Fibroblast of the aortic adventitia (primary cell): Measurements from ENCODE around the gene BCHE. TPM values are rescaled to one million over a fixed set of nuclear protein-coding genes. Genes with fewer than 3 reads are reported as not detected.
A peak's percentile ranks its signal among the peaks of the same experiment; 100 is the strongest.

Experiments used
- DNase-seq: peaks from one replicate; pipeline ENCODE4 v3.0.0-alpha.2; 2010; ENCODE audit warnings: low read depth
- H3K4me3 ChIP-seq: 2 replicates; pipeline ENCODE4 v1.5.1; 2011; ENCODE audit warnings: low read depth, mild to moderate bottlenecking, control low read depth, low read length, moderate library complexity
- total RNA-seq: library from RNA; depleted of rRNA; stranded (reverse); fragments of >200 nt; gene quantifications from 2 replicates; pipeline ENCODE4 v1.2.3, GENCODE V29; 2012; ENCODE audit warnings: low replicate concordance
- TF ChIP-seq, protein P1 (sequence below): IDR thresholded peaks from 2 replicates; pipeline ENCODE4 v1.5.1; 2011; ENCODE audit warnings: mild to moderate bottlenecking, low read length, control low read depth, inconsistent platforms; ENCODE audit not compliant: insufficient read depth

The BCHE gene
- 5.7 and 76.2 TPM in 2 replicates for total RNA-seq

DNA sequence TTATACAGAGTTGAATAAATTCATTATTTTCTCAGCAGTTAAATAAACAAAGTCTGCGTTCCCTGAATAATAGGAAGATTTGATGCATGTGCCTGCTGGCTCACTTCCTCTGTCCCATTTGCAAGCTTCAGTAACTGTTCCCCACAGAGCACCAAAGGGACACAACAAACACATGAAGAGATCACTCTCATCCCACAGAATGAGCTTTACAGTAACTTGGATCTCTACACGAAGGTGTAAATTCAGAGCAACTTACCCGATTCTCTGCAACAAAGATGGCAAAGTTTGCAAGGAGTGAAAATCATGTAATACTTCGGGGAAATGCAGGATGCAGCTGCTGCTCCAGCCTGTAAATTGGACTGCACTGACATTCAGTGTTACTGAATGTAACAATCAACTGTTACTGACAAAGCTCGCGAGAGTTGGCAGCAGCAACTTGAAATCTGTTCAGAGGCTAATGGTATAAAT, at the start of gene BCHE:
Gene BCHE (minus strand): TSS at position 366 of the 468 bp plus-strand sequence. CDS start 6,390 bp downstream, outside the sequence.
- peak within 1 kb of the TSS; percentile 51 for H3K4me3 ChIP-seq
- DNase-seq, result peak; percentile 72
- TF ChIP-seq, protein P1, sequence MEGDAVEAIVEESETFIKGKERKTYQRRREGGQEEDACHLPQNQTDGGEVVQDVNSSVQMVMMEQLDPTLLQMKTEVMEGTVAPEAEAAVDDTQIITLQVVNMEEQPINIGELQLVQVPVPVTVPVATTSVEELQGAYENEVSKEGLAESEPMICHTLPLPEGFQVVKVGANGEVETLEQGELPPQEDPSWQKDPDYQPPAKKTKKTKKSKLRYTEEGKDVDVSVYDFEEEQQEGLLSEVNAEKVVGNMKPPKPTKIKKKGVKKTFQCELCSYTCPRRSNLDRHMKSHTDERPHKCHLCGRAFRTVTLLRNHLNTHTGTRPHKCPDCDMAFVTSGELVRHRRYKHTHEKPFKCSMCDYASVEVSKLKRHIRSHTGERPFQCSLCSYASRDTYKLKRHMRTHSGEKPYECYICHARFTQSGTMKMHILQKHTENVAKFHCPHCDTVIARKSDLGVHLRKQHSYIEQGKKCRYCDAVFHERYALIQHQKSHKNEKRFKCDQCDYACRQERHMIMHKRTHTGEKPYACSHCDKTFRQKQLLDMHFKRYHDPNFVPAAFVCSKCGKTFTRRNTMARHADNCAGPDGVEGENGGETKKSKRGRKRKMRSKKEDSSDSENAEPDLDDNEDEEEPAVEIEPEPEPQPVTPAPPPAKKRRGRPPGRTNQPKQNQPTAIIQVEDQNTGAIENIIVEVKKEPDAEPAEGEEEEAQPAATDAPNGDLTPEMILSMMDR, result no peak

DNA sequence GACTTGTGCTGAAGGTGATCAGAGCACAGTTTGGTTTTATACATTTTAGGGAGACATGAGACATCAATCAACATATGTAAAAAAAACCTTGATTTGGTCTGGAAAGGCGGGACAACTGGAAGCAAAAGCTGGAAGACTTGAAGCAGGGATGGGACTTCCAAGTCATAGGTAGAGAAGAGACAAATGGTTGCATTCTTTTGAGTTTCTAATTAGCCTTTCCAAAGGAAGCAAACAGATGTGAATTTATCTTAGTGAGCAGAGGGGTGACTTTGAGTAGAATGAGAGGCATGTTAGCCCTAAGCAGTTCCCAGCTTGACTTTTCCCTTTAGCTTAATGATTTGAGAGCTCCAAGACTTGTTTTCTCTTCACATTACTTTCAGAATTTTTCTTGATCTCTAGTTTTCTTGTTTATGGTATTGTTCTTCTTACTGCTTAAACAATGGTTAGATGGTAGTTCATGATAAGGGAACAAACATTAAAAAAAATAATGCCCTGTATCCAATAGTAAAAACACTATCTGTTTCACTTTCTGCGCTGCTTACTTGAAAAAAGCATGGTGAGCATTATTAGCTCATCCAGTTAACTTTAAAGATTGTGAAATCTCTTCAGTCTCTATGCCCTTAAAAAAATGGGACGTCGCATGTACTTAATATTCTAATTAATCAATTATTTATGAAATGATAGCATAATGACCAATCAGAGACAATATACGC, 48.5 kb upstream of the BCHE start:
- no peak for DNase-seq
- TF ChIP-seq, protein P1, result no peak

GRCh38 chr3:165884518-165884917, 47.3 kb upstream of the BCHE start:
- DNase-seq, result no peak
- no peak overlapping the region for H3K4me3 ChIP-seq
- TF ChIP-seq, protein P1, result no peak

More for the DNA sequence above, 48.5 kb upstream of the BCHE start:
- H3K4me3 ChIP-seq, result no peak overlapping the region

DNA sequence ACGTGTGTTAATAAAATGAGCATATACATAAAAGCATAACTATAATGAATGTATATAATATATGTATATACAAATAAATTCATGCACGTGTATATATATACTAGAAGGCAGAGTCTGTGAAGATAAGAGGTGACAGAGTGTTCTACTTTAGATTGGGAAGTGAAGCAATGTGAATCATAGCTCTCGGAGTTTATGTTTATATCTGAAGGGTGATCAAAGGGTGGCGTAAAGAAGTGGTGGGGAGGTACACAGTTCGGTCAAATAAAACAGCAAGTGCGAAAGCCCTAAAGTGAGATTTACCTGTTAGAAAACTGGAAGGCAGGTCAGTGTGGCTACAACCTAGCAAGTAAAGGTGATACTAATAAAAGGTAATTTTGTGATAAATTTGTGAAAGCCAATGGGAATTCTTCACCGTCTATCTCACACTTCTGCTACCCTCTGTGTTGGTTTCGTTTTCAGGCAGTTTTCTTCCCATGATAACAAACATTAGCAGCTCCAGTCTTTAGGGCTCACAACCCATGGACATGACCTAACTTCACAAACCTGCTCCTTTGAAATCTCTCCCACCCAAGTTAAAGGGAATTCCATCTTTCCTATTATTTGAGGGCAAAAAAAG, 46.7 kb upstream of the BCHE start:
- TF ChIP-seq, protein P1, result no peak
- DNase-seq, result no peak
- H3K4me3 ChIP-seq, result no peak overlapping the region

DNA sequence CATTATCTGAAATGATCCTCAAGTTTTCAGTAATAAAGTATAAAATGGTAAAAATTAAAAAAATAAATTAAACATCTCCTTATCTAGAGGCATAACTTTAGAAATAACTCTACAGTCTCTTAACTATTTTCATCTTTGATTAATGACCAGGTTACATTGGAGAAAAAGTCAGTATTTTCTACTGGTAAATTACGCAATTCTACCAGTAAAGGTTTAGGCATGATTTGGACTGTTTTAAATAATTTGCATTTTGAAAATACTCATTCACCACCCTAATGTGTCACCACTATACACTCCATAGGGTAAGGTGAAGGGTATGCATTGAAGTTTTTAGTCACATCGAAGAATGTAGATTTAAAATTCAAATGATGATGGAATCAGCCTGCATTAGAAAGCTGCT, 45.9 kb upstream of the BCHE start:
- DNase-seq, result no peak
- TF ChIP-seq, protein P1, result no peak
- no peak overlapping the region for H3K4me3 ChIP-seq

DNA sequence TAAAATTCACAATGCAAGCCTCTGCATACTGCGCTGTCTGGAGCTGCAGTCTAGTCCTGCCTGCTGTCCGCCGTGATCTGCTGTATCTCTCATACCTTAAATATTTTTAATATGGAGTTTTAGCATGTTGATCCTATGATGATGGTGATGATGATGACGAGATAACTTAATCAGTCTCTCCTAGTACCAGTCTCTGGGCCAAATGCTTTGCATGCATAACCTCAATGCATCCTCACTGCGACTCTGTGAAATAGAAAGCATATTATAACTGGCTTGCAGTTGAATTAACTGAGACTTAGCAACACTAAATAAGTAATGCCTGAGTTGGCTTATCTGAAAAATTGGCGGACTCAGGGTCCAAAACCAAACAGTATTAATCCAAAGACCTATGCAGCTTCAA, 38.4 kb upstream of the BCHE start:
- DNase-seq, result no peak
- no peak overlapping the region for H3K4me3 ChIP-seq
- TF ChIP-seq, protein P1, result no peak
